NCI-H1105 (cell line): ENCODE measurements around the gene CTDNEP1.
A peak's percentile ranks its signal among the peaks of the same experiment; 100 is the strongest.

Experiments used
- DNase-seq: peaks from one replicate; lab custom pipeline; 2025; lab: John Stamatoyannopoulos, UW

CTDNEP1 gene

GRCh38 chr17:7280519-7281073, 29.1 kb upstream of the CTDNEP1 start:
- DNase-seq, result peak; percentile 89

GRCh38 chr17:7279448-7279847, 27.9 kb upstream of the CTDNEP1 start:
- no peak for DNase-seq

DNA sequence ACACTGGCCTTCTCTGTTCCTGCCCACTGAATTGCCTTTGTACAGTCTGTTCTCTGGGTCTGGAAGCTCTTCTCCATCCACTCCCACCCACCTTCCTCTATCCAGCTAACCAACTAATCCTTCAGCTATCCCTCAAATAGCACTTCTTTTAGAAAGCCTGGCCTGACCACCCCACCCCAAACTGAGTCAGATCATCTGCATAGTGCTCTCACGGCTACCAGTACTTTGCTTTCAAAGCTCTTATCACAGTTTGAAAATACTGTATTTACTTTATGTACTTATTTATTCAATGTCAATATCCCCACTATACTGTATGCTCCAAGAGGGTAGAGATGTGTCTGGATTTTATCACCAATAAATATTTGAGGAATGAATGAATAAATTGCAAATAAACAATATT, 15.2 kb upstream of the CTDNEP1 start:
- no peak for DNase-seq

DNA sequence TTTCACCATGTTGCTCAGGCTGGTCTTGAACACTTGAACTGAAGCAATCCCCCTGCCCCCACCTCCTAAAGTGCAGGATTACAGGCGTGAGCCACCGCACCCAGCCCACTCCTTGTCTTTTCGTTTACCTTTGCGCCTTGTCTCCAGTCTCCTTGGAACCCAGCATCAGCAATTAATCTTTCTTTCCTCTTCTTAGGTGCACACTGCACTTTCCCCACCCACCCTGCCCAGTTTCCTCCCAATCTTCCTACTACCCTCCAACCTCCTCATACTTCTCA, 12.2 kb upstream of the CTDNEP1 start:
- DNase-seq, result no peak

GRCh38 chr17:7262935-7263800, 11.6 kb upstream of the CTDNEP1 start:
- peak; percentile 58 for DNase-seq

DNA sequence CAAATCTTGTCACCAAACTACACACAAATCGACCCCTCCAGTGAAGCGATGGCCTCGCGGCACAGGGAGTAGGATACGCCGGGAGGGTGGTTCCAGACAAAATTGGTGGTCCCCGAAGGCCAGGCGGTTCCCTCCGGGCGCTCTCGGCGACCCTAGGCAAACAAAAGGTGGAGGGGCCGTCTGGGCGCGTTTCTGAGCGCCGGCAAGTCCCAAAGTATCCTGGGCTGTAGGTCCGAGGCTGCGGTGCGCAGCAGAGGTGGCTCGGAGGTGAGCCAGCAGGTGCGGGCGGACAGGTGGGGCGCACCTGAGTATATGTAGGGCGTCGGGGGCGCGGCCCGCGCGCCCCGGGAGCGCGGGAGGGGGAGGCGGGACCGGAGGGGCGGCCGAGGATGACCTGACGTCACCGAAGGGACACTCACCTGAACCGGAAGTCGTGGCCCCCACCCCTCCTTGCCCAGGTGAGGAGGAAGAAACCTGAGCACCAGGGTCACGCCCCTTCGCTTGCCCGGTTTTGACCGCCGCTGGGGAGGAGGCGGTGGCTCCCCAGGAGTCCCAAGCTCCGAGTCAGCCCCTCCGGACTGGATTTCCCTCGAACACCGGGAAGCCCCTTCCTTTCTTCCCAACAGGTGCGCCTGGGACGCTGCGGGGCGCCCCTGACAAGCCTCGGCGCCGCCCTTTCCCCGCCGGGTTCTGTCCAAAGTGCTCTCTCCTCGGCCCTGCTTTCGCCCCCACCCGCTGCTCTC, 10.8 kb upstream of the CTDNEP1 start, which contains the start of gene CLDN7:
Gene CLDN7, minus strand, starts transcription at position 287 of the 743 bp plus-strand sequence. CDS start 435 bp downstream, outside the sequence.
- peak; percentile 96 for DNase-seq

GRCh38 chr17:7261379-7262191, 10.1 kb upstream of the CTDNEP1 start:
- no peak for DNase-seq

GRCh38 chr17:7260651-7261378, 9.3 kb upstream of the CTDNEP1 start:
- DNase-seq, result peak; percentile 59

DNA sequence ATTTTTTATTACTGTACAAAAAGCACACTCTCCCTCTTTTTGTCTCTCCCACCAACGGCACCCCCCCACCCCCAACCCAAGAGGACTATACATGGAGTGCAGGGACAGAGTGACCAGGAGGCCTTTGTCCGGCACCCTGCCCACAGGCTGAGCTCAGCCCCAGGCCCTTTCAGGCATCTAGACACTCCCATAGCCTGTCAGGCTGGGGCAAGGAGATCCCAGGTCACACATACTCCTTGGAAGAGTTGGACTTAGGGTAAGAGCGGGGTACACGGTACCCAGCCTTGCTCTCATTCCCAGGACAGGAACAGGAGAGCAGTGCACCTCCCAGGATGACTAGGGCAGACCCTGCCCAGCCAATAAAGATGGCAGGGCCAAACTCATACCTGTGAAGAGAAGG, 8.6 kb upstream of the CTDNEP1 start:
- no peak for DNase-seq

- no peak for DNase-seq
Observed at GRCh38 chr17:7259555-7259889, 8.0 kb upstream of the CTDNEP1 start.

DNA sequence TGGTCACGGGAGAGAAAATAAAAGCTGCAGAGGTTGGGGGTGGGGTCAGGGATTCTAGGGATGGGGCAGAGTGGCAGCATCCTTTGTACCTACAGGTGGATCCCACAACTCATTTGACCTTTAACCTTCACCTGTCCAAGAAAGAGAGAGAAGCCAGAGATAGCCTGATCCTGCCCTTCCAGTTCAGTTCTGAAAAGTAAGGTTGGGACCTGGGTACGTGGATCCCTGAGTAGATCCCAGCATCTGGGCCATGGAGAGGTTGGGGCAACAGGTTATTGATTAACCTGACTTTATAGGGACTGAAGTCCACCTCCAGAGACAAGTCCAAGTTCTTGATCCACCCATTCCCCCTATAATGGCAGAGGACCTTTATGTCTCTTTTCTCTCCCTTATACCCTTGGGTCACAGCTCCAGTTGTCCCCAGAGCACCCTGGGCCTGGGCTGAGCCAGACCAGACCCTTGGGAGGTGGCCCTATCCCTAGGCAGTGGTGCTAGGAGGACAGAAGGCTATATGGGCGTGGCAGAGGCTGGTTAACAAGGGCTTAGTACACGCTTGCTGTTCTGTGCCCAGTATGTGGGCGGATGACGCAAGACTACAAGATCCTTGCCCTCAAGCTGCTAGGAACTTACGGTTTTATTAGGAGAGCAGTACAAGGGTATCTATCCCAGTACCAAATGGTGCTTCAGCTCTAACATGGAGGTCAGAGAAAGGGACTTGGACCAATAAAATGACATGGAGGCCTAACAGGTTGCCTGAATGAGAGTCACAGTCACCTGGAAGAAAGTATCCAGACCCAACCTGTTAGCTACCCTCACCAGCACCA, 7.4 kb upstream of the CTDNEP1 start:
- DNase-seq, result no peak

- no peak for DNase-seq
Observed at GRCh38 chr17:7256766-7257456, 5.4 kb upstream of the CTDNEP1 start.

DNA sequence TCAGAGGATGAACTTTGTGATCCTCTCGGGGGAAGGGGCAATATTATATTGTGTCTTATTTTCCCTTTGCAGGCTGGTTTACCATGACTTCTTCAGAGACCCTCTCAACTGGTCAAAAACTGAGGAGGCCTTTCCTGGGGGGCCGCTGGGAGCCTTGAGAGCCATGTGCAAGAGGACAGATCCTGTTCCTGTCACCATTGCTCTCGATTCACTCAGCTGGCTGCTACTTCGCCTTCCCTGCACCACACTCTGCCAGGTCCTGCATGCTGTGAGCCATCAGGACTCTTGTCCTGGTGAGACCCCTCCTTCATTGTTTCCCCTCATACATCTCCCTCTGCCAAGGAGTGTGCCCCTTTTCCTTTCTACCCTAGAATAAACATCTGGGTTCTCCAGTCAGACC, 3.0 kb upstream of the CTDNEP1 start:
- no peak for DNase-seq

- no peak for DNase-seq
Observed at GRCh38 chr17:7253082-7253481, 1.5 kb upstream of the CTDNEP1 start.

DNA sequence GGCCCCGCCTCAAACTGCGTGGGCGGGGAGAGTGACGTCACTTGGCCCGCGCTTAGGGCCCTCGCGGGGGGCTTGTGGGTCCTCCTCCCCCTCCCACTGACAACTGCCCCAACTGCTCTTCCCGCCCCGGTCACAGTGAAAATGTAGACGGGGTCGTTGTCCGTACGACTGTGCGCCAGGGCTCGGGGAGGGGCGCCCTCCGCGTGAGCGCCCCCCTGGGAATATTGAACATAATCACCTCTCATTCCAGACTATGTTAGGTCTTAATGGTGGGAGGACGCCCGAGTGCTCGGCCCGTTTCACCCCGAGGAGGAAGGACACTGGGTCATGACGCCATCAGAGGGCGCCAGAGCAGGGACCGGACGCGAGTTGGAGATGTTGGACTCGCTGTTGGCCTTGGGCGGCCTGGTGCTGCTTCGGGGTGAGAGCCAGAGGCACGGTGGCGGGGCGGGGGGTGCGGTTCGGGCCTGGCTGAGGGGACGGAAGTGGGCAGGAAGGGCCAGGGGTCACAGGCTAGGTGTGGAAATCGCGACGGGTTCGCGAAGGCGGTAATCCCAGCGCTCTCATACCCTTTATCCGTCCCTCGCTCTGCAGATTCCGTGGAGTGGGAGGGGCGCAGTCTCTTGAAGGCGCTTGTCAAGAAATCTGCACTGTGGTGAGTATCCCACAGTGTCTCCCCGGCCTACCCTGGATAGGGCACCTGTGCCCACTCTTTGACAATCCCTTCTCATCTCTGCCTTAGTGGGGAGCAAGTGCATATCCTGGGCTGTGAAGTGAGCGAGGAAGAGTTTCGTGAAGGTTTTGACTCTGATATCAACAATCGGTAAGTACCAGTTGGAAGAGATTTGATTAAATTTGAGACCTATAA, 876 bp upstream of the CTDNEP1 start, which contains the start of gene ELP5:
Gene ELP5, plus strand, starts transcription at position 40 of the 868 bp plus-strand sequence. Its CDS starts 336 bp downstream, at position 376.
- DNase-seq, result peak; percentile 95

DNA sequence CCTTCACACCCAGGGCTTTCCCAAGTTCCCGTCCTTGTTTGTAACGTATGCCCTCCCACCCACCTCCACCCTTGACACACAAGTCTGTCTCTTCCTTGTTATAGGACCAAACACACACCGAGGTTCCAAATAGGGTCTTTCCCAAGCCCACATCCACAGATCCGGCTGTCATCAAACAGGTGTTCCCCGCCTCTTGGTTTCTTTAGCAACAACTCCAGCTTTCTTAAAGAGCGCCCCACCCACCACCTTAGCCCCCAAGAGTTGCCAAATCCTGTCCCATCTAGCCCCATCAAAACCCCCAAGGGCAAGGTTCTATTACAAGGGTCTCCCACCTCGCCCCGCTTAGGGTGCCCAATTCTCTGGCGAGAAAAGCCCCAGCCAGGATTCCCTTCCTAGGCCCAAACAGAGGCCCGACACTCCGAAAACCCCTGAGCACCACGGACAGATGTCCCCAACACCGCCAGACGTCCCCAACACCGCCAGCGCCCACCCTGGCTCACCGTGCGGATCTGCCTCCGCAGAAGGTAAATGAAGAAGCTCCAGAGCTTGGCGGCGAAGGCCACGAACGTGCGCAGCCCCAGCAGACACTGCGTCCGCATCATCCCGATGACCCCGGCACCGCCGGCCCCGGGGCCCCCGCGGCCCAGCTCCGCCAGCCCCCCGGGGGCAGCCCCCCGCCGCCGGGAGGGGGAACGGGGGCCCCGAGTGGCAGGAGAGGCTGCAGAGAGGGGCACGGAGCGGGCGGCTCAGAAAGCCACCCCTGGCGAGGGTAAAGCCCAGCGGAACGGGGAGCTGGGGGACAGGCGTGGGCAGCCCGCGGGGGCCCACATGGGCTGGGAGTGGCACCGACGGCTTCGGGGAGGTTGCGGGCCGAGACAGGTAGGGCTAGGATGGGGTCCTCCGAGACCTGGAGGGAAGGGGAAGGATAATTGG, 573 bp downstream of the CTDNEP1 start:
- no peak for DNase-seq

- no peak for DNase-seq
Observed at GRCh38 chr17:7249830-7250229, 1.7 kb downstream of the CTDNEP1 start.

DNA sequence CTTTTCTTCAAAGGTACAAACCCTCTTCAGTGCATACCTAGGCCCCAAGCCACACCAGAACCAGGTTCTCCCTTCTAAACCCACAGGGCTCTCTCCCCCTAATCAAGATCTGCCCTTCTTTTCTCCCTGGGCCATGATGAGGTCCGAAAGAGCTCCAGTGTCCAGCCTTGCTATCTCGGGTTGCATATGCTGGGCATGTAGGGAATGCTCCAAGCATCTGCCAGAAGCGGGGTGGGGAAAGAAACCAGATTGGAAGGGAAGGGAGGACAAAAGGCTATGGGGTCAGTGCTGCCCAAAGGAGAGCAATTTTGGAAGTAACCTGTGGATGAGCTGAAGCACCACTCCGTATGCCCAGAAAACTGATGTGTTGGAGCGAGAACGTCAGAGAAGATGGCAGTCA, 2.3 kb downstream of the CTDNEP1 start:
- DNase-seq, result no peak
